ENCODE measurements around the gene MAN2B2. TPM values are rescaled to one million over a fixed set of nuclear protein-coding genes. Genes with fewer than 3 reads are reported as not detected.

The MAN2B2 gene
- total and polyA plus RNA-seq, 9 of the 15 experiments (the other 6 are each of a cell fraction or from before 2014, with no cell fraction given): 0.21 to 8.8 (median 3.7) TPM

GRCh38 chr4:6640292-6641163, 65.5 kb downstream of the MAN2B2 start, which contains the start of gene MRFAP1 (continued):
- TF ChIP-seq ZMIZ1 (IDR thresholded peaks at IDR 0.05; ENCODE audit: low read depth in 2 of 2, low read length in 2 of 2) (peak in 1 of 2 experiments; percentile 80; a peak in 2 of 4 replicates), NONO (IDR thresholded peaks at IDR 0.05; ENCODE audit: low read depth in 2 of 2, low read length in 1 of 2) (no peak), RBBP5 (IDR thresholded peaks at IDR 0.05; ENCODE audit: borderline replicate concordance, insufficient read depth, low read length, poor library complexity, severe bottlenecking) (peak; percentile 95), PPARD (CRISPR knock-in tag; IDR thresholded peaks at IDR 0.05) (no peak), CHD1 (IDR thresholded peaks at IDR 0.05; ENCODE audit: low read length) (peak; percentile 77), CHCHD3 (CRISPR knock-in tag; IDR thresholded peaks at IDR 0.05) (no peak), SRSF7 (optimal IDR thresholded peaks at IDR 0.05; ENCODE audit: low read depth, low read length) (no peak), DACH1 (IDR thresholded peaks at IDR 0.05; ENCODE audit: partially characterized antibody) (no peak), ZFP1 (CRISPR knock-in tag; IDR thresholded peaks at IDR 0.05) (0 out of 2 replicates have a peak, but pooled peaks have one; percentile 24)
- TF ChIP-seq, protein P1, sequence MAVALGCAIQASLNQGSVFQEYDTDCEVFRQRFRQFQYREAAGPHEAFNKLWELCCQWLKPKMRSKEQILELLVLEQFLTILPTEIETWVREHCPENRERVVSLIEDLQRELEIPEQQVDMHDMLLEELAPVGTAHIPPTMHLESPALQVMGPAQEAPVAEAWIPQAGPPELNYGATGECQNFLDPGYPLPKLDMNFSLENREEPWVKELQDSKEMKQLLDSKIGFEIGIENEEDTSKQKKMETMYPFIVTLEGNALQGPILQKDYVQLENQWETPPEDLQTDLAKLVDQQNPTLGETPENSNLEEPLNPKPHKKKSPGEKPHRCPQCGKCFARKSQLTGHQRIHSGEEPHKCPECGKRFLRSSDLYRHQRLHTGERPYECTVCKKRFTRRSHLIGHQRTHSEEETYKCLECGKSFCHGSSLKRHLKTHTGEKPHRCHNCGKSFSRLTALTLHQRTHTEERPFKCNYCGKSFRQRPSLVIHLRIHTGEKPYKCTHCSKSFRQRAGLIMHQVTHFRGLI (CRISPR knock-in tag; IDR thresholded peaks at IDR 0.05): no peak
- TF ChIP-seq, protein P2, sequence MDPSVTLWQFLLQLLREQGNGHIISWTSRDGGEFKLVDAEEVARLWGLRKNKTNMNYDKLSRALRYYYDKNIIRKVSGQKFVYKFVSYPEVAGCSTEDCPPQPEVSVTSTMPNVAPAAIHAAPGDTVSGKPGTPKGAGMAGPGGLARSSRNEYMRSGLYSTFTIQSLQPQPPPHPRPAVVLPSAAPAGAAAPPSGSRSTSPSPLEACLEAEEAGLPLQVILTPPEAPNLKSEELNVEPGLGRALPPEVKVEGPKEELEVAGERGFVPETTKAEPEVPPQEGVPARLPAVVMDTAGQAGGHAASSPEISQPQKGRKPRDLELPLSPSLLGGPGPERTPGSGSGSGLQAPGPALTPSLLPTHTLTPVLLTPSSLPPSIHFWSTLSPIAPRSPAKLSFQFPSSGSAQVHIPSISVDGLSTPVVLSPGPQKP (CRISPR knock-in tag; IDR thresholded peaks at IDR 0.05): no peak

Measured in K562 (cell line).